ENCODE data around the gene ACBD4. TPM values are rescaled to one million over a fixed set of nuclear protein-coding genes. Genes with fewer than 3 reads are reported as not detected.

The ACBD4 gene
- total RNA-seq, 1 experiment from 2014 or later, result 21.8 TPM

DNA sequence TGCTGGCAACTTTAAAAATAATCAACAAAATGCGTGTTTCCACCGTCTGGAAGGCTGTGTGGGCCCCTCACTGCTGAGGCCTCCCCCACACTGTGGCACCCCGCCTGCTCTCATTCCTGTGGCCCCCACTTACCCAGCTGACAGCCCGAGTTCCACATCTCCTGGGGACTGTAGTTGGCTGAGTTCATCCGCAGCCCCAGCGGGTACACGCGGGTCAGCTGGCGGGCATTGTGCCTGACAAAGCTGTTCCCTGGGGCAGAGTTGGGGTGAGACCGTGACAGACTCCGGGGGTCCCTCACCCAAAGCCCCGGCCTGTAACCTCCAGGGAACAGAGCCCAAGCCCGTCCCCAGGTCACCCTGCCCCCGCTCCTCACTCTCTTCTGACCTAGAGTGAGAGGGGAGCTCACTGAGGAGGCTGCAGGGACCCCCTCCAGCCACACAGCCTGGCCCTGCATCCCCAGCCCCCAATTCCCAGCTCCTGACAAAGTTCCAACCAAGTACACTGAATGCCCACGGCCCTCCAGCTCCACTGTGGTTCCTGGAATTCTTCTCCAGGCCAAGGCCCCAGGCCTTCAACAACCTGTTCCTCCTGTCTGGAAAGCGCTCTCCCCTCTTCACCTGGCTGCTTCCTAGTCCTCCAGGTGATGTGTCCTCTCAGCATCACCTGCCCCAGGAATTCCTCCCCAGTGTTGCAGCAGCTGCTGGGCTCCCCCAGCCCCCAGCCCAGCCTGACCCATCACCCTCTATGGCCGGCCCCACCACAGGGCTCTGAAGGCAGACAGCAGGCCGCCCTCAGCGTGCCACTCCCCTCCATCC, 21.2 kb upstream of the ACBD4 start:
- Mint-ChIP-seq H3K4me3 (ENCODE audit: low read depth, unreplicated experiment) (no peak overlapping the region), H3K4me1 (ENCODE audit: low read depth, unreplicated experiment) (no peaks in the 10 kb centered on the region), H3K27me3 (ENCODE audit: unreplicated experiment) (no peaks in the 10 kb centered on the region), H3K36me3 (ENCODE audit: insufficient read depth, unreplicated experiment) (peaks cover 45% of the 10 kb centered on the region), H3K9me3 (ENCODE audit: low read depth, unreplicated experiment) (no peaks in the 10 kb centered on the region), H3K27ac (ENCODE audit: unreplicated experiment) (no peak overlapping the region)
- no peak for TF ChIP-seq CTCF (IDR thresholded peaks at IDR 0.05; ENCODE audit: unreplicated experiment)
- intact Hi-C loops (cut with micrococcal nuclease; ENCODE audit: unreplicated experiment), result no loop called here
- no peak for DNase-seq
- no TSS peak for BruUV-seq (replicated peaks)
- CTCF ChIA-PET, result no interaction called here

DNA sequence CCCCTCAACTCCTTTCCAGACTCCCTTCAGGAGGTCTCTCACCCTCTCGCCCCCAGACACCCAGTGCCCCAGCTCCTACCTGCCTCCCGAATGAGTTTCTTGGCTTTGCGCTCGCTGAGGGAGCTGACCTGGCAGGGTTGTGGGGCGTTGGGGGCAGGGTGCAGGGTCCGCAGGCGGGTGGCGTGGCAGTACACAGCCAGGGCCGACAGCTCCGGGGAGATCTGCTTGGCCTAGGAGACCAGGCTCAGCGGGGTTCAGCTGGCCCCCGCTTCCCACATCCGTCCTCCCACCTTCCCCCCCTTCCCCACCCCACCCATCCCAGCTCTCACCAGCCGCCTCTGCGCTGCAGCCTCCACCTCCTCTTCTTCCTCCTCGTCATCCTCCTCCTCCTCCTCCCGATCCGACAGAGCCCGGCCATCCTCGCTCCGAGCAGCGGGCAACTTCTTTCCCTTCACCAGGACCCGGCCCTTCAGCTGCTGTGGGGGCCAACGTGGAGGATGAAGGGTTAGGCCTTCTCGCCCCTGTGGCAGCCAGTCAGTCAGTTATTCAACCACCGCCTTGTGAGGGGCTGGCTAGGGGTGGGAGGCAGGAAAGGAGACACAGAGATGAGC, 20.4 kb upstream of the ACBD4 start:
- DNase-seq, result no peak
- H3K4me3 Mint-ChIP-seq (ENCODE audit: low read depth, unreplicated experiment), result no peak overlapping the region
- H3K36me3 Mint-ChIP-seq (ENCODE audit: insufficient read depth, unreplicated experiment), result peaks cover 37% of the 10 kb centered on the region
- no peak for TF ChIP-seq CTCF (IDR thresholded peaks at IDR 0.05; ENCODE audit: unreplicated experiment)
- intact Hi-C loops (cut with micrococcal nuclease; ENCODE audit: unreplicated experiment), result no loop called here
- H3K27me3 Mint-ChIP-seq (ENCODE audit: unreplicated experiment), result no peaks in the 10 kb centered on the region
- no TSS peak for BruUV-seq (replicated peaks)
- no peaks in the 10 kb centered on the region for H3K9me3 Mint-ChIP-seq (ENCODE audit: low read depth, unreplicated experiment)
- H3K4me1 Mint-ChIP-seq (ENCODE audit: low read depth, unreplicated experiment), result no peaks in the 10 kb centered on the region
- no peak overlapping the region for H3K27ac Mint-ChIP-seq (ENCODE audit: unreplicated experiment)
- CTCF ChIA-PET, result no interaction called here

DNA sequence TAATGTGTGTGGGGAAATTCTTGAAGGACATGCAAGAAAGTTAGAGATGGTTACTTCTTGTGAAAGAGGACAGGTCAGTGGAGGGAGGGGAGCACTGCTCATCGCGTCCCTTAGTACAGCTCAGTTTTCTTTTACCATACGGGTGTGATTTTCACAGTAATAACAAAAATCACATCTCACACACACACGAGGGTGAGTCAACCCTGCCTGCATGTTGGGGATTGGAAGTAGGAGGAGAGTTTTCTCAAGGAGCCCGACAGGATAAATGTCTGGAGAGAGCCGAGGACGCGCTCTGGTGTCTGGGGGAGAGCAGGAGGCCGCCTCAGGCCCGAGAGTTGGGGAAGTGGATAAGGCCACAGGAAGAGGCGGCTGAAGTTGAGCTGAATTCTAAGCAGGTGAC, 19.6 kb upstream of the ACBD4 start:
- peaks cover 31% of the 10 kb centered on the region for H3K36me3 Mint-ChIP-seq (ENCODE audit: insufficient read depth, unreplicated experiment)
- no TSS peak for BruUV-seq (replicated peaks)
- H3K27ac Mint-ChIP-seq (ENCODE audit: unreplicated experiment), result no peak overlapping the region
- H3K27me3 Mint-ChIP-seq (ENCODE audit: unreplicated experiment), result no peaks in the 10 kb centered on the region
- DNase-seq, result no peak
- no peaks in the 10 kb centered on the region for H3K9me3 Mint-ChIP-seq (ENCODE audit: low read depth, unreplicated experiment)
- TF ChIP-seq CTCF (IDR thresholded peaks at IDR 0.05; ENCODE audit: unreplicated experiment), result no peak
- H3K4me1 Mint-ChIP-seq (ENCODE audit: low read depth, unreplicated experiment), result no peaks in the 10 kb centered on the region
- intact Hi-C loops (cut with micrococcal nuclease; ENCODE audit: unreplicated experiment), result no loop called here
- H3K4me3 Mint-ChIP-seq (ENCODE audit: low read depth, unreplicated experiment), result no peak overlapping the region
- CTCF ChIA-PET, result interaction anchor here (0.6 to 1.2 kb wide), 2 partner anchors 15 to 19 kb away, joined by 3 to 6 read pairs; partner anchors contain the start of gene ACBD4

DNA sequence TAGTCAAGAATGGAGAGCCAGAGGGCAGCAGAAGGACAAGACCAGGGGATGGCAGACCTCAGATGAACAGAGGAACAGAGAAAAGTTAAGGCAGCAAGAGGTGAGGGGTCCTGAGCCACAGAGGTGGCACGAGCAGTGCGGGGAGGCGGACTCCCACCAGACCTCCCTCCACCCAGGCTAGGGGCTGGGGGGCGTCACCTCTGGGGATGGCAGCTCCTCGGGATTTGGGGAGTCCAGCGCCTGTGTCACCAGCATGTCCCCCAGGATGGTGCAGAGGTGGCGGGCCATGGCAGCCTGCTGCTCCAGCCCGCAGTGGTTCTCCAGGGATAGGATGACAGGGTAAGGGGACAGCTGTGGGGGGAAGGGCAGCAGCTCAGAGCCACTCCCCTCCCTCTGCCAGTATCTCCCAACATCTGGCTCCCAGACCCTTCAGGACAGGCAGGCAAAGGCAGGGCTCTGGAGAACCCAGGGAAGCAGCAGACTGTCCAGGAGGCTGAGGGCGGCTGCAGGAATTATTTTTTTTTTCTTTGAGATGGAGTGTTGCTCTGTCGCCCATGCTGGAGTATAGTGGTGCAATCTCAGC, 19.0 kb upstream of the ACBD4 start:
- CTCF ChIA-PET, result interaction anchor here (0.6 to 1.2 kb wide), 2 partner anchors 16 to 19 kb away, joined by 3 to 6 read pairs; partner anchors contain the start of gene ACBD4
- no TSS peak for BruUV-seq (replicated peaks)
- DNase-seq, result no peak
- intact Hi-C loops (cut with micrococcal nuclease; ENCODE audit: unreplicated experiment), result no loop called here
- no peak for TF ChIP-seq CTCF (IDR thresholded peaks at IDR 0.05; ENCODE audit: unreplicated experiment)
- Mint-ChIP-seq H3K36me3 (ENCODE audit: insufficient read depth, unreplicated experiment) (peaks cover 31% of the 10 kb centered on the region), H3K9me3 (ENCODE audit: low read depth, unreplicated experiment) (no peaks in the 10 kb centered on the region), H3K4me1 (ENCODE audit: low read depth, unreplicated experiment) (no peaks in the 10 kb centered on the region), H3K27ac (ENCODE audit: unreplicated experiment) (no peak overlapping the region), H3K27me3 (ENCODE audit: unreplicated experiment) (no peaks in the 10 kb centered on the region), H3K4me3 (ENCODE audit: low read depth, unreplicated experiment) (no peak overlapping the region)
